HG03135 (cell line): ENCODE results near the gene ANKRD61.
"Not testable (repeated sequence)": the region's sequence is repeated elsewhere in the genome, so short reads cannot be mapped to it uniquely, and the experiment has no call there.

ENCODE experiments used
- ATAC-seq: cut with Tn5 transposase; IDR thresholded peaks from one replicate; pipeline ENCODE4 v1.9.1; 2021; ENCODE audit warnings: mild to moderate bottlenecking, moderate library complexity; ENCODE audit not compliant: unreplicated experiment

ANKRD61 gene

DNA sequence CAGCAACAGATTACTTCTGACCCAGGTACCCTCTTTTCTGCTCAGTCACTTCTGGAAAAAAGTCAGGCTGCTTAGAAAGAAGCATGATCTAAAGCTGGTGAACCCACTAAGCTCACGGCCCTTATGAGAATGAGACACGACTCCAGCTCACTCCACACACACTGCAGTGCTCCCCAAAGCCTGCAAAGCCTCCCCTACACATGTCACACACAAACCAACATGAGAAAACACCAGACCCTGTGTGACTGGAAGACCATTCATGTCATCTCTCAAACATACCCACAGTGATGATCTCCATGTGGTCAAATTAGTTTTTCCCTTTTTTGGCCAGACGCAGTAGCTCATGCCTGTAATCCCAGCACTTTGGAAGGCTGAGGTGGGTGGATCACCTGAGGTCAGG lies 391 bp downstream of the ANKRD61 start:
- ATAC-seq, result no peak

GRCh38 chr7:6032167-6032566 lies 991 bp downstream of the ANKRD61 start:
- no peak for ATAC-seq

GRCh38 chr7:6032641-6033040 lies 1.5 kb downstream of the ANKRD61 start:
- no peak for ATAC-seq

DNA sequence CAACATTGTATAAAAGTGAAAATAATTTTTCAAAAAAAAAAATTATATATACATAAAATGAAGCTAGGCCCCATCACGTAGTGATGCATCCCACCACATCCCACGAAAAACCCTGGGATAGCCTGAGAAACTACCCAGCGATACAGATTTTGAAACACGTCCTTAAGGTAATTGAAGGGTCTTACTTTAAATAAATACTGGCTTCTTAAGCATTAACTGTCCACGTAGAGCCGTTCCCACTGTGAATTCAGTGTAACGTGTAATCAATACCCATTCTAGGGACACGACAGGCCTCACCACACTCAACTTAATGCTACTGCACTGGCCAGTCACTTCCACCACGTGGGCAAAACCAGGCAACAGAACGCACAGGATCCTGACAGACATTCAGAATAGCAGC lies 4.0 kb downstream of the ANKRD61 start:
- no peak for ATAC-seq

DNA sequence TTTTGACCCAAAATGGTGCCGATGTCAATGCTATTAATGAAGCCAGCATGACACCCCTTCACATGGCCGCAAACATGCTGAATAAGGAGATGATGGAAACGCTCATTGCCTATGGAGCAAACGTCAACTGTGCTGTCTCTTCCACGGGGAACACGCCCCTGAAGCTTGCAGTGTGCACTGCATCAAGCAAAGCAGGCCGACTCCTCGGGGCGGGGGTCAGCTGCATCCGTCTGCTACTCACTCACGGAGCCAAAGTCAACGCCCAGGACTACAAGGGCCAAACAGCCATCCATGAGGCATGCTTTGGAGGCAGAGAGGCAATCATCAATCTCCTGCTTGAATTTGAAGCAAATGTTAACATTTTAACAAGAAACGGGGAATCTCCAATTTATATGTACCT lies 4.5 kb downstream of the ANKRD61 start:
- no peak for ATAC-seq

- no peak for ATAC-seq
Measured at GRCh38 chr7:6049780-6050179, 18.6 kb downstream of the ANKRD61 start.

- ATAC-seq, result not testable (repeated sequence)
Measured at GRCh38 chr7:6051185-6051584, 20.0 kb downstream of the ANKRD61 start.

DNA sequence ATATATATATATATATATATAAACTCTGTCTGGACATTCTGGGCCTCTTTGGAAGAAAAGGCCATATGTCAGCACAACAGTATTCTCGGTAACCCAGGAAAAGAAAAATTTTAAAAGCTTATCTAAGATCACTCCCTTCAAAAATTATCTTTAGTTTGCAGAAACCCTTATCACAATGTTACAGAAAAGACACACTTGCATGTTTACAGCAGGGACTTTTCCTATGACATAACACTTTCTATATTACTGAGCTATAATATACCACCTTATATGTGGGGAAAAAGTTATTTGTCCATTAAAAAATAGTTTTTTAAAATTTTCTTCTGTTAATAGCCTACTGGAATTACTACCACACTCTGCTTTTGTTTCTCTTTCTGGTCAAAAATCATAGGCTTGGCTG lies 25.4 kb downstream of the ANKRD61 start:
- ATAC-seq, result no peak

DNA sequence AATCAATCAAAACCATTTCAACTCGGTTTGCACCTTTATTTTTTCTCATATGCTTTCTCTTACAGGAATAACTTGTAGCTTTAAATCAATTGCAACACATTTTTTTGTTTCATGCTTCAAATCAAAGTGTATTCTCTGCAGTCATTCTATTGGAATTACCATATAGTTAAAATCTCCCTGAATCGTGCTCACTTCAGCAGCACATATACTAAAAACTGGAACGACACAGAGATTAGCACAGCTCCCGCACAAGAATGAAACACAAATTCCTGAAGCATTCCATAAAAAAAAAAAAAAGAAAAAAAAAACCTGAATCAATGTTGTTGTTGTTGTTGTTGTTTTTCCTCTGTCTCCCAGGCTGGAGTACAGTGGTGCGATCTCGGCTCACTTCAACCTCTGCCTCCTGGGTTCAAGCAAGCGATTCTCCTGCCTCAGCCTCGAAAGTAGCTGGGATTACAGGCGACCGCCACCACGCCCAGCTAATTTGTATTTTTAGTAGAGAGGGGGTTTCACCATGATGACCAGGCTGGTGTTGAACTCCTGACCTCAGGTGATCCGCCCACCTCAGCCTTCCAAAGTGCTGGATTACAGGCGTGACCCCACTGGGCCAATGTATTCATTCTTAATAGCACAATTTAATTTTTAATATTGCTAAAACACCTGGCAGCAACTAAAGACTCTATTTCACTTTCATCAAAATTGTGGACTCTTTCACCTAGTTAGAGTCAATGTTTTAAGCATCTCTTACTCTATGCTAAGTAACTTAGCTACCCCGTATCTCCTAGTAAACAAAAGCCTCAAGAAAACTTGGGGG lies 26.3 kb downstream of the ANKRD61 start:
- no peak for ATAC-seq

DNA sequence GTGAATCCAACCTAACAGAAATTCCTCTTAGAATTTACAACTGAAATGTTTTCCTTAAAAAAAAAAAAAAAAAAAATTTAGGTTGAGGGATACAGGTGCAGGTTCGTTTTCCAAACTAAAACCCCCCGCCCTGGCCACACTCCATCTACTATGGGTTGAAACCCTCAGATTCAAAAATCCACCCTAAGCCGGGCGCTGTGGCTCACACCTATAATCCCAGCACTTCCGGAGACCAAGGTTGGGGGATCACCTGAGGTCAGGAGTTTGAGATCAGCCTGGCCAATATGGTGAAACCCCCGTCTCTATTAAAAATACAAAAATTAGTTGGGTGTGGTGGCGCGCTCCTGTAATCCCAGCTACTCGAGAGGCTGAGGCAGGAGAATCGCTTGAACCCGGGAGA lies 28.8 kb downstream of the ANKRD61 start:
- not testable (repeated sequence) for ATAC-seq

DNA sequence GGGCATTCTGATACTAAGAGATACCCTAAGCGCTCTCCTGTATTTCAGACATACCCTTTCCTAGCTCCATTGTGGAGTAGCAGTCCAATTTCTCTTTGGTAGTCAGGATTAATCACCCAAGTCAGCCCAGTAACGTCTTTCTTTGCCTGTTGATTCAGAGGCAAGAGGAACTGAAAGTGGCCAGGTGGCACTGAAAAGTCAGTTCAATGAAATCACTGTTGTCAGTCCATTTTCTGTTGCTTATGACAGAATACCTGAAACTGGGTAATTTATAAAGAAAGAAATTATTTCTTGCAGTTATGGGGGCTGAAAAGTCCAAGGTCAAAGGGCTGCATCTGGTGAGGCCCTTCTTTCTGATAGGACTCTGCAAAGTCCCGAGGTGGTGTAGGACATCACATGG lies 40.2 kb downstream of the ANKRD61 start:
- ATAC-seq, result no peak

DNA sequence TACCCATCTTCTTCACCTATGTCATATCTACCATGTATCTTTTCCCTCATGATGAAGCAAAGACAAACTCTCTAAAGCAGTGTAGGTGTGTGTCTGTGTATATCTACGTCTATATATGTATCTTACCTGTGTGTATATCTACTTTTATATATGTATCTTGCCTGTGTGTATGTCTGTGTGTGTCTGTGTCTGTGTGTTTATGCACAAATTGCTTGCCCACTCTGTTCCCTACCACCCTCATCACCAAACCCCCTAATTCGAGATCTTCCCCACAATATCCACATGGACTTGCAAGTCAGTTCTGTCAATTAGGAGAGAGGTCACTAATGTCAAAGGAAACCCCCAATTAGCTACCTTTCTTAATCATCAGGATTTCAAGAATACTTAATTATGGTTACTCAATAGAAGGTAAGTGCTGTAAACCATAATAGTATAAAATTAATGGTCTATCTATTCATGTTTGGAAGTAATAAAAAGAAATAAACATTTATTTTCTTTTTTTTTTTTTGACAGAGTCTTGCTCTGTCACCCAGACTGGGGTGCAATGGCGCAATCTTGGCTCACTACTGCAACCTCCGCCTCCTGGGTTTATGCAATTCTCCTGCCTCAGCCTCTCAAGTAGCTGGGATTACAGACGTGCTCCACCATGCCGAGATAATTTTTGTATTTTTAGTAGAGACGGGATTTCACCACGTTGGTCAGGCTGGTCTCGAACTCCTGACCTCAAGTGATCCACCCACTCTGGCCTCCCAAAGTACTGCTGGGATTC lies 43.6 kb downstream of the ANKRD61 start:
- no peak for ATAC-seq

DNA sequence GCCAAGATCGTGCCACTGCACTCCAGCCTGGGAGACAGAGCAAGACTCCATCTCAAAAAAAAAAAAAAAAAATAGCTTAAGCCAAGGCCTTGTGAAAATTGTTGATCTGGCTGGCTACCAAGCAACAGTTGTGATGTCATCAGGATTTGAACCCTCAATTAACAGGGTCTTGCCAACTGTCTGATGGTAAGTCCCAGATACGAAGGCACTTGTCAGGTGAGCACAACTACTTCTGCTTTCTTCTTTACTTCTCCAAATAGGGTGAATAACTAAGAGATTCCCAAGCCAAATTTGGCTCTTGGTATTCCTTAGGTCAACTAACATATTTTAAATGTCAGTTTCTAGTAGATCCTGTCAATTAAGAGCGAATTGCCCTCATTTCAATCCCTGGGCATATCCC lies 47.4 kb downstream of the ANKRD61 start:
- no peak for ATAC-seq

GRCh38 chr7:6083047-6083446 lies 51.9 kb downstream of the ANKRD61 start:
- ATAC-seq, result not testable (repeated sequence)
